GM21390 (cell line): ENCODE results near the gene SUSD6.
A peak's percentile ranks its signal among the peaks of the same experiment; 100 is the strongest.
"Not testable (repeated sequence)": the region's sequence is repeated elsewhere in the genome, so short reads cannot be mapped to it uniquely, and the experiment has no call there.

Experiments
- ATAC-seq: cut with Tn5 transposase; IDR thresholded peaks from one replicate; pipeline ENCODE4 v1.9.1; 2021; ENCODE audit not compliant: unreplicated experiment

Gene SUSD6

DNA sequence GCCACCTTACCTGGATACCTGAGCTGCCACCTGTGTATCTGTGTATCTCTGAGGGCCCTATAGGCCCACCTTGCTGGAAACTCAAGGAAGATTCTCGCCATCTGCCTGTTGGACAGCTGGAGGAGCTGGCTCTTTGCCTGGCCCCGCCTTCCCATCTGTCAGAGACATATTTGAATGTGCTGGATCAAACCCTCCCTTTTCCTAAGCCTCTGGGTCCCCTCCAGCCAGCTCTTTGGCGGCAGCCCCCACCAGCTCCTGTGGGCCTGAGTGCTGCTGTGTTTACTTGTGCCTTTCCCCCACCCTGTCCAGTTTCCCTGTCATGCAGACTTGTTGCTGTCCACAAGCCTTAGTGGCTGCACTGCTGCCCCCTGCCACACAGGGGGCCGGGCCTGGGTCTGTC is 99.7 kb downstream of the SUSD6 start:
- no peak for ATAC-seq

DNA sequence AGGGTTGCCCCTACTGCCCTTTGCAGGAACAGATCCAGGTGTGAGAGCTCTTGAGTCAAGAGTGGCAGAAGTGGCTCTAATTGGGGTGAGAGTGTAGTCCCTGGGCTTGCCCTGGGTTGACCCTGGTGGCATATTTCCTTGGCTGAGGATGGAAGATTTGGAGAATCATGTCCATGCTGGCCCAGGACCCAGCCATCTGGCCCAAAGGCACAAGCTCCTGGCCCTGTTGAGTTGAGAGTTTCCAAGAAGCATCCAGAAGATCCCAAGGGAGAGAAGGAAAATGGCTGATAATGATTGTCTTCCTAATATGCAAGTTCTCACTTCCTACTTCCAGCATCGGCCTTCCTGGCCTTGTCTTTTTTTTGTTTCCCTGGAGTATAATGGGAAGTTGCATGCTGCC is 100.1 kb downstream of the SUSD6 start:
- no peak for ATAC-seq

DNA sequence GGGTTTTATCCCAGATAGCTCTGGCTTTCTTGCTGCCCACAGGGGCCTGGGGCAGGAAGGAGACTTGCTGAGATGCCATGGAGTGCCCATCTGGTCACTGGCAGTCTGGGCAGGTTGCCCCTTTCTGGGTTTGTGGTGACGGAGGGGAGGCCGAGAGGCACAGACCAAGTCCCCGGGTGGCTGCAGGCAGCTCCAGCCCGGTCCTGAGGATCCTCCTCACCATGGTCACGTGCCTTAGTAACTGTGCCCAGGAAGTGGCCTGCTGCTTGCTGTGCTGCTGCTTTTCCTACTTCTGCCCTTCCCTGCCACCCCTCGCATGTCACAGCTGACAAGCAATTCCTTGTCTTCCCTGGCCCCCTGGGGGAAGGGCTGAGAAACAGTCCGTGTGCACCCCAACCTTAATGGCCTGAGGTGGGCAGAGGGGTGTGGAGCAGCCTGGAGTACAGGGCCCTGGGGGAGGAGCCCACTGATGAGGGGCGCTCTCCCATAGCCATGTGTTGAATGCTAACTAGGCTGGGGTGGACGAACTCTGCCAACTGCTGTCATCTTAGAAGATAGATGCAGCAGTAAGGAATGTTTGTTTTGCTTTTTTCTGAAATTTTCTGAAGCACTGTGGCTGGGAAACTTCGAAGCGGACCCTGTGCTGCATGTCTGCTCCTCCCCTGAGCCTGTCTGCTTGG is 100.6 kb downstream of the SUSD6 start:
- no peak for ATAC-seq

DNA sequence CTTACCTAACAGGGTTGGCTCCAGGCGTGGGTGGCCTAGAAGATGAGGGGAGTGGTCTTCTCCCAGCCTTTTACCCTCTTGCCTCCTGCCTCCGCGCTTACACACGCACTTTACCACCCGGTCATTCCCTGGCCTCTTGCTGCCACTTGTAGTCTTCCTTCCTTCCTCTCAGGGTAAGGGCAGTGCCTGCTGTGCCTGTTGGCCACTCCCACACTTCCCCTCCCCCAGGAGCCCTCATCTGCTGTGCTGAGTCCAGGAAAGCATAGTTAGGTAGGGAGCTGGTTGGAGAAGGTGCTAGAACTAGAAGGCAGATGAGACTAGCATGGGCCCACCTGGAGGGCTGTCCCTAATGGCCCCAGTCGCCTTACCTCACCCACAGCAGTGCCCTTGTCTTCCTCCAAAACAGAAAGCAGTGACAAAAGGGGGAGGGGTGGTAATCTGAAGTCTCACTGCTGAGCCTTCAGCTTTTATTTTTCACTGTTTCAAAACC is 101.2 kb downstream of the SUSD6 start:
- ATAC-seq, result no peak

DNA sequence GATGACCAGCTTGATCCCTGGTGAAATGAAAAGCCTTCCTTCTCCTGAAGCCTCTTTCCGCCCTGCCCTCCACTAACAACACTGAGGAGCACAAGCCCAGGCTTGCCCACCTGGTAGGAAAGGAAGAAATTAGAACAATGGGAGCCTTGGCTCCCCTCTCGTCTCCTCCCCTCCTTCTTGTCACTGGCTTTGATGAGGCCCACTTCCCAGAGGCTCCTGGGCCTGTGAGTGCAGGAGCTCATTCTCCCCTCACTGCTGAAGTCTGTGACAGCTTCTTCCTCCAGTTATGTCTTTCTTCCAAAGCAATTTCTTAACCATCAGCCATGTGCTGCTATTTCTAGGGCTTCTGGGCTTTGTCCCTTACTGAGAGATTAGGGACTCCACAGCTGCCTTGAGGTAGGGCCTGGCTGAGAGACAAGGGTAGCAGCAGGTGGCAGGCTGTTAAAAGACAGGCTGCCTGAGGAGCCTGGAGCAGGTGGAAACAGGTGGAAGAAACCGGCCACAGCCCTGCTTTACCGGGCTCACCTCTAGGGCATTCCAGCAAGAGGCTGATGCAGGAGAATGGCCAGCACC is 101.9 kb downstream of the SUSD6 start:
- ATAC-seq, result no peak

DNA sequence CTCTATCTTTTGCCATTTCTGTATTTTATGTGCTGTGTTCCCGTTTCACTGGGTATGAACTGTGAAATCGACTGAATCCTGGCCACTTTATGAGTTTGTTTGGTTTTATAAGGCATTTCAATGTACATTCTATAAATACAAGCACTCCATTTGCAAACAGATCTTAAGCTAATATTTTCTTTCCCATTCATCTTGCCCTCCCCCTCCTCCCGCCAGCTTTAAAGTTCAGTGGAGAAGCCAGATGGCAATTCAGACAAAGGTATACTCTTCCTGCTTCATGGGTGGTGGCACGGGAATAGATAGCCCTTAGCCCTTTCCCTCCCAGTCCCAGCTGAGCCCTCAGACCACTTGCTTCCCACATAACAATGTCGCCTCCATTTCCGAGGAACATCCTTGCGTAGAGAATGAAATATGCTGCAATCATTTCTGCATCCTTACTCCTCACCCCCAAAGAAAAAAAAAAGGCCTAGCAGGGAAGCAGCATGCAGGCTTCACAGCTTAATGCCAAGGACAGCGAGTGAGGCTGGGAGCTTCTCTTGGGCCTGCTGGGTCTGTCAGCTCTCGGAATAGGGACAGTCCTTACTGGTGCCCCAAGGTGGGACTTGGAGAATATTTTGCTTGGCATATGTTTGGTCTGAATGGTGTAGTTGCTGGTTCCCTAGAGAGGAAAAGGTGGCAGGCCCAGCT is 102.7 kb downstream of the SUSD6 start:
- ATAC-seq, result no peak

DNA sequence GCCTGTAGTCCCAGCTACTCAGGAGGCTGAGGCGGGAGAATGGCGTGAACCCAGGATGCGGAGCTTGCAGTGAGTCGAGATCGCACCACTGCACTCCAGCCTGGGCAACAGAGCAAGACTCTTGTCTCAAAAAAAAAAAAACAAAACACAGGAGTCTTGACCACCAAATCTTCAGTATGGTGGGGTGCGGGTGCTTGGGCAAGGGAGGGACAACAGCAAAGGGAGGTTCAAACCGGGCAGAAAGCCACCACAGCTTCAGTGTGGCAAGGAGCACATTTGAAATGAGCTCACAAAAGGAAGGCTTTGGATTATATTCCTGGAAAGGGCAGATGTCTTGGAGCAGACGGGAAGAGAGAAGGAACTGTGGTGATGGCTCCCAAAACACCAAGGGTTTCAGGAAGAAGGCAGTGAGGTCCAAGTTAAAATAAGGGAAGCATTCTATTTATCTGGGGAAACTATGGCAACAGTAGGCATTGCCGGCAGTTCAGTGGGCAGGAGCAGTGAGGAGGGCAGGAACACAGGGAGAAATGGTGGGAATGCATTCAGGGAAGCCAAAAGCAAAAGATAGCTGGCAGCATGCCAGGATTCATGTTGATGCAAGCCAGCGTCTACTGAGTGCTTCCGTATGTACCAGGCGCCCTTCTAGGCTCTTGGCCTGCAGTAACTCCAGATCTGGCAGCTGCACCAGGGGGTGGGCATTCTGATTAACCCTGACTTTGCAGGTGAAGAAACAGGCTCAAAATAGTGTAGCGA is 104.5 kb downstream of the SUSD6 start:
- no peak for ATAC-seq

DNA sequence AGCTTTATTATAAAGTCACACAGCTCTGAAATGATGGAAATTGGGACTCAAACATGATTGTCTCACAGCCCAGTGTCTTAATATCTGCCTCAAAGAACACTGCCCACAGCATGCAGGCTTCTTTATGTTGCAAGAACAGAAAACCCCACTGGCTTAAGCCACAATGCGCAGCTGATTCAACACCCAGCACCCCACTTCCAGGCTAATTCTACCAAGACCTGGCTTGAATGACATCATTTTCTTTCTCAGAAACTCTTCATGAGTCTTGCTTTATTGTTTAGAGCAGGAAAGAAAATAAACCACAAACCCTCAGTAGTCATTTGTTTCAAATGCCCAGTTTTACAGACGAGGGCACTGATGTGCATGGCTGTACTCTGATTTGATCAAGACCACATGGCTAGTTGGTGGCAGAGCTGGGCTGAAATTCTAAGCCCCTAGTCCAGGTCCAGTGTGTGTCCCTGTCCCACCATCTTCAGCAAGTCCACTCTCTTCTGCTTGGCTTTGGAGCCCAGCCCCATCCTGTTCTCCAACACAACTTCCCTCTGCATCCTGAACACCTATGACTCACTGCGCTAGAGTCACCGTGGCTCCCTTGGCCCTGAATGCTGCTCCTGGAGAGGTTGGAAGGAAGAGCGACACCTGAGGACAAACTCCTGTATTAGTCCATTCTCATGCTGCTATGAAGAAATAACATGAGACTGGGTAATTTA is 105.2 kb downstream of the SUSD6 start:
- ATAC-seq, result no peak

DNA sequence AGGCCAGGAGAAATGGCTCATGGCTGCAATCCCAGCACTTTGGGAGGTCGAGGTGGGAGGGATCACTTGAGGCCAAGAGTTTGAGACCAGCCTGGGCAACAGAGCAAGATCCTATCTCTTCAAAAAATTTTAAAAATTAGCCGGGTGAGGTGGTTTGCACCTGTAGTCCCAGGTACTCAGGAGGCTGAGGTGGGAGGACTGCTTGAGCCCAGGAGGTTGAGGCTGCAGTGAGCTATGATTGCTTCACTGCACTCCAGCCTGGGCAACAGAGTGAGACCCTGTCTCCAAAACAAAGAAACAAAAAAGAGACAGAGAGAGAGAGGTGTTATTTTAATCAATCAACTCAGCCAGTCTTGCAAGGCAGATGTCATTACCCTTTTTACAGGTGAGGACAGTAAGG is 107.2 kb downstream of the SUSD6 start:
- not testable (repeated sequence) for ATAC-seq

DNA sequence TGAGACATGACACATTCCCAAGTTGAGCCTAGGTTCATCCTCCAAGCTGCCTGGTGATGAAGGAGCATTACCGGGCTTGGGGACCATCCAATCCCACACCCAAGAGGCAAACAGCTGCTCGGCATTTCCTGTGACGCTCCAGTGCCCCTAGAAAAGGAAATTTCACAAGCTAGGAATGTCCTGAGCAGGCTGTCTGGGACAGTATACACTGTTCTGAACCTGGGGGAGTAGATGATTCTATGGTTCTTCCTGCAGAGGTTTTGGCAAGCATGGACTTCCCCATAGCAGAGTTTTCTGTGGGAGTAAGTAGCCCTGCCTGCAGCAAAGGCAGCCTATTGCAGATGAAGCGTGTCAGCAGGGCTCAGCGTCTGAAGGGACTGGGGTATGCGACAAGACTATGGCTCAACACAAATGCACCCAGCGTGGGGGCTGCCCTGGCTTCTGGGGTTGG is 108.1 kb downstream of the SUSD6 start:
- ATAC-seq, result no peak

DNA sequence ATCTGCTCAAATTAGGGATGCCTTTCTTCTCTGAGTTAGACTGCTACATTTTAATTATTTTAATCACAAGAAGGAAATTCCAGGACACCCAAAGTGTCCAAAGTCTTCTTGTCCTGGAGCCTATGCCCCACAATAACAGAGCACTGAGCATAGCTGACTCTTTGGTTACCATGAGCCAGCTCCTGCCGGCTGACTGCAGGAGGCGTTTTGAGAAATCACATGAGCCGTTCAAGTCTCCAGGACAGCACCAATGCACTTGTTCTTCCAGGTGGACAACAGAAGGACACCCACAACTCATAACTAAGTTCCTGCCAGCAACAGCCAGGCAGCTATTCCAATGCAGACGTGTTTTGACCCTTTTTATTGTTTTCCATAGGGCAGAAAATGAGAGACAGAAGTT is 109.5 kb downstream of the SUSD6 start:
- ATAC-seq, result no peak

DNA sequence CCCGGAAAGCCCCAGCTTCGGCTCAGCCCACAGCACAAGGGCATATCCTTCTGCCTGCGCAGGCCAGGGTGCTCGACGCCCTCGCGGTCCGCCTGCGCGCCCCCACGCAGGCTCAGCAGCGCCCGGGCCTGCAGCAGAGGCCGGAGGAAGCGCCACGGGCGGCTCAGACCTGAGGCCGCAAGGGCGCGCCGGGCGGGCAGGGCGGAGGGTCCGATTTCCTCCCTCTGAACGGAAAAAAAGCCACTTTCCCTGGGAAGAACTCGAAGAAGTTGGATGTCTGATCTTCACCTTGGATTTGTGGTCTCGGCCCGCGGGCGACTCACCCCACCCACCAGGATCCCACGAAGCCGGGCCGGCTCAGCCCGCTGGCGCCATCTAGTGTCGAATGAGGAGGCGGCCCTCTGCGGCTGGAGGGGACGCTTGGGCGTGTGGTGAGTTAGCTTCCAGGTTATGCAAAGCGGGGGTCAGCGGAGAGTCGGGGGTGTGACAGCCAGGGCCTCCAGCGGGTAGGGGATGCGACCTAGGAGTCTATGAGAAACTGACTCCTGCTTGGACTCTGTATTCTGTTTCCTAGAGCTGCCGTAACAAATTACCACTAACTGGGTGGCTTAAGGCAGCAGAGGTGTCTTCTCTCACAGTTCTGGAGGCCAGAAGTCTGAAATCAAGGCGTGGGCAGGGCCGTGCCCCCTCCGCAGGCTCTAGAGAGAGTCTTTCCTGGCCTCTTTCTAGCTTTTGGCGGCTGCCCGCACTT is 115.5 kb downstream of the SUSD6 start:
- peak; percentile 85 for ATAC-seq

DNA sequence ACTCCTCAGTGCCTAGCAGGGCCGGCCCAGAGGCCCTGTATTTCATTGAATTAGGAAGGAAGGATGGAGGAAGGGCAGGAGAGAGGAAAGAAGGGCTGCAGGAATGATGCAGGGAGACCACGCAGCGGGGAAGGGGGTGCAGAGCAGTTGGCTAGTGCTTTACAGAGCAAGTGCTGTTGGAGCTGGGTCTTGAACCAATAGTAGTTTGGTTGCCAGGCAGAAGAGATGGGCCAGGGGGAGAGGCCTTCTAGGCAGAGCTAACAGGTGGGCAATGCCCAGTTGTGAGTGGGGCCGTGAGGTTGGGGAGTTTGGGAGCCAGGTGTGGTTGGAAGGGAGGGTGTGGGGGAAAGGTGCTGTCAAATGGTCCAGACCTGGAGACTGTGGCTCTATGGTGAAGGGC is 116.5 kb downstream of the SUSD6 start:
- no peak for ATAC-seq

DNA sequence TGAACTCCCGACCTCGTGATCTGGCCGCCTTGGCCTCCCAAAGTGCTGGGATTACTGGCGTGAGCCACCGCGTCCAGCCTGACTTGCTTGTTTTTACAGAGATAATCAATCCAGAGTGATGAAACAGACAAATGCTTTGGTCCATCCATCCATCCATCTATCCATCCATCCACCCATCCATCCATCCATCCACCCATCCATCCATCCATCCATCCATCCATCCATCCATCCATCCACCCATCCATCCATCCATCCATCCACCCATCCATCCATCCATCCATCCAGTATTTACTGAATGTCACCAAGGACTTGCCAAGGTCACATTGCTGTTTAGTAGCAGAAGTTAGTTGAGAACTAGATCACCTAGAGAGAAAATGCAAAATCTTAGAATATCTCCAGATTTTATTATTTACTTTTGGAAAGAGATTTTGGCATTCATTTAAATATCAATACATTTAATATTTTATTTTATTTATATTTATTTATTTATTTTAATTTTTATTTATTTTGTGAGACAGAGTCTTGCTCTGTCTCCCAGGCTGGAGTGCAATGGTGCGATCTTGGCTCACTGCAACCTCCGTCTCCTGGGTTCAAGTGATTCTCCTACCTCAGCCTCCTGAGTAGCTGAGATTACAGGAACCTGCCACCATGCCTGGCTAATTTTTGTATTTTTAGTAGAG is 120.7 kb downstream of the SUSD6 start:
- ATAC-seq, result not testable (repeated sequence)

DNA sequence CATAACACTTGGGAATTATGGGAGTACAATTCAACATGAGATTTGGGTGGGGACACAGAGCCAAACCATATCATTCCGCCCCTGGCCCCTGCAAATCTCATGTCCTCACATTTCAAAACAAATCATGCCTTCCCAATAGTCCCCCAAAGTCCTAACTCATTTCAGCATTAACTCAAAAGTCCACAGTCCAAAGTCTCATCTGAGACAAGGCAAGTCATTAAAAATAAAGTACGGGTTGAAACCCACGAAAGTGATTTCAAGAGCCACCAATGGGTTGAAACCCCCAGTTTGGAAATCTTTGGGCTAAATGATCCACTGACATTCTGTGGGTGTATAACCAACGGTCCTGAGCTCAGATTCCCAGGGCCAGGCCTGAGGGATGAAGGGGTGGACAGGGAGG is 125.0 kb downstream of the SUSD6 start:
- ATAC-seq, result not testable (repeated sequence)

DNA sequence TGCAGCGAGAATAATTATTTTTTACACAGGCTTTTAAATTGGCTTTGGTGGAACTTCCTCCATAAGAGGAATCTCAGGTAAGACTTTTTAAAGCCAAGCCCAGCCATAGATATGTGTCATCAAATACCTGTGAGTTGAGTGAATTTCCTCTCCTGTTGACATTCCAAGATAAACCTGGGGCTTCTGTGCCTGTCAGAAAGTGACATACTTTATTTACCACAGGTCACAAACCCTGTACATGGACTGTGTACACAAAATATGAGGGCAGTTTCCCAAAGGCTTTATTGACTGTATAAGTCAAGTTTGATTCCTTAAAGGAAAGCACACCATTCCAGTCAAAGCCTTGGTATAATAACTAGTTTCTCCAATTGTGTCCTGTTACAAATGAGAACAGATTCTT is 129.7 kb downstream of the SUSD6 start:
- ATAC-seq, result no peak

DNA sequence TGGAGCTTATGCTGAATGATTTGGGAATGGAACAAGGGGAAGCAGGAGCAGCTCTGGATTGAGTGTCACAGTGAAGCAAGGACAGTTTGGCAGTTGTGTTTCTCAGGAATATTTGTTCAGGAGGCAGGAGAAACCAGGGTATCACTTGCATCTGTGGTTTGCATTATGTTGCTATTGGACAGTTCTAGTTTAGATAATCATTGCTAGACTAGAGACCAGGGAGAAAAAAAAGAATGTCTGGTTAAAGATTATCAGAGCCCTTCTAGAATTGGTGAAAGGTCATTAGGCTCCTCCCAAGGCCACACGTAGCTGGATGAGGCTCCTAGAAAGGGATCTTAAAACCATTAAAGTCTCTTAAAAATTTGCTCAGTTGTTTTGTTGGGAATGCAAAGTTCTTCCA is 138.6 kb downstream of the SUSD6 start:
- no peak for ATAC-seq

DNA sequence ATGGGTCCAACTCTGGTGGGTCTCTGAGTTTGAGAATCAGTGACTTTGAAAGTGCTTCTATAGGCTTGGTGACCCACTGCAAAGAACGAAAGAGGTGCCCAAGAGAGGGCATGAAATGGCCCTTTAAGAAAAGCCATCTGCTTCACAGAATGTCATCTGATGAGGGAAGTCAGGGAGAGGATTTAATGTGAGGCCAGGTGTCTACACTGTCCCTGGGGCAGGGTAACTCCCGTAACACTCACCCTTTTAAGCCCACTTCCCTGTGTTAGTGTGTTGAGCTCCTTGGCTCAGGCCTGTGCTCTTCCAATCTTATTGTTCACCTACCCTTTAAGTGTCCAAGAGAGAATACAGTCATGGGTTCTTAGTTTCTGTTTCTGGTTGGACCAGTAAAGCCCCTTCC is 139.1 kb downstream of the SUSD6 start:
- ATAC-seq, result no peak

DNA sequence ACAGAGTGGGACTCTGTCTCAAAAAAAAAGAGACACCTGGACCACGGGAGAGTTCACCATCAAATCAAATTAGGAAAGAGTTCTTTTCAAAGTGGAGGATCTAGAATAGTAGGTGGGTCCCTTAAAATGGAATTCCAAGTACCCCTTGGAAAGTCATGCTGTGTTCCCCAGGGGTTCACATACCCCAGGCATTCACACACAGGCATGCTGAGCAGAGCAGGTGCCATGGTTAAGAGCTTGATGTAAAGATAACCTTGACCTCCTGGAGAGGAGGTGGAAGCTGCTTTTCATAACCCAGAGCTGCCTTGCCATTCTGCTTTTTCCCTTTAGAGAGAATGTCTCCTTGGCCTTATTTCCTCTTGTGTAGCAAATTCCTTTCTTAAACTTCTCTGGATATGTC is 141.4 kb downstream of the SUSD6 start:
- ATAC-seq, result no peak

DNA sequence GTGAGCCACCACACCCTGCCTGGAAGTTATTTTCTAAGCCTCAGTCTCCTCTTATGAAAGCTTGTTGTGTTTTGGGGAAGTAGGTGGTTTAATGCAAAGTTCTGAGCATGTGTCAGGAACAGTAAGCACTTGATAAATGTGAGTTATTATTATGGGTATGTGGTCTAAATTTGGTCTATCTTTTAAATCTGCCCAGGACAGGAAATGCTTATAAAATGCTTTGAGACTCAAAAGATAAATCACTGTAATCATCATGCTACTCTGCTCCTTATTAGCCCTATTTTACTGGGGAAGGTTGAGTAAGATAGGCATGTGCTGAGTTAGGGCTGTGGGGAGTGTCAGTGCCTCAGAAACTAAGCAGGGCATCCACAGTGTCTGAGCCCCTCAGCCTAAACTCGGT is 142.5 kb downstream of the SUSD6 start:
- ATAC-seq, result no peak
